ENCODE results near the gene CLIC4.
"Not testable (repeated sequence)": the region's sequence is repeated elsewhere in the genome, so short reads cannot be mapped to it uniquely, and the experiment has no call there.

CLIC4 gene

GRCh38 chr1:24875257-24875656 lies 130.0 kb downstream of the CLIC4 start:
- no peak for DNase-seq (ENCODE audit: low spot score)

- DNase-seq (ENCODE audit: low spot score): no peak
These were observed 130.8 kb downstream of the CLIC4 start for GRCh38 chr1:24875991-24876506.

DNA sequence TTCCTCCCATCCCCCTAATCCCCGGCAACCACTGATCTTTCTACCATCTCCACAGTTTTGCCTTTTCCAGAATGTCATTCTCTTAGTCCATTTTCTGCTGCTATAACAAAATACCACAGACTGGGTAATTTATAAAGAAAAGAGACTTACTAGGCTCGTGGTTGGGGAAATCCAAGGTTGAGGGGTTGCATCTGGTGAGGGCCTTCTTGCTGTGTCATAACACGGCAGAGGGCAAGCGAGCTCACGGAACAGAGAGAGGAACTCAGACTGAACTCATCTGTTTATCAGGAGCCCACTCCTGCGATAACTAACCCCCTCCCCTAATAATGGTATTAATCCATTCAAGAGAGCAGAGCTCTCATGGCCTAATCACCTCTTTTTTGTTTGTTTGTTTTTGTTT lies 132.8 kb downstream of the CLIC4 start:
- DNase-seq (ENCODE audit: low spot score): no peak

- no peak for DNase-seq (ENCODE audit: low spot score)
These were observed 133.8 kb downstream of the CLIC4 start for GRCh38 chr1:24878775-24879742.

GRCh38 chr1:24881034-24881433 lies 135.8 kb downstream of the CLIC4 start:
- no peak for DNase-seq (ENCODE audit: low spot score)

DNA sequence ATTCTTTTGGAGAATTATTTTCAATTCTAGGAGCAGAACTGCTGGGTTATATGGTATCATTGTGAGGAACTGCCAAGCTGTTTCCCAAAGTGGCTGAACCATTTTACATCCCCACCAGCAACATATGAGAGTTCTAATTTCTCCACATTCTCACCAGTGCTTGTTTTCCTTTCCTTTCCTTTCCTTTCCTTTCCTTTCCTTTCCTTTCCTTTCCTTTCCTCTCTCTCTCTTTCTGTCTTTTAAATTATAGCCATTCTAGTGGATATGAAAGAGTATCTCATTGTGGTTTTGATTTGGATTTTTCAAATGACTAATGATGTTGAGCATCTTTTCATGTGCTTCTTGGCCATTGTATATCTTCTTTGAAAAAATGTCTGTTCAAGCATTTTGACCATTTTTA lies 139.5 kb downstream of the CLIC4 start:
- DNase-seq (ENCODE audit: low spot score): no peak

GRCh38 chr1:24886241-24886640 lies 141.0 kb downstream of the CLIC4 start:
- no peak for DNase-seq (ENCODE audit: low spot score)

- no peak for DNase-seq (ENCODE audit: low spot score)
These were observed 143.1 kb downstream of the CLIC4 start for GRCh38 chr1:24888061-24888970.

GRCh38 chr1:24888971-24889676 lies 143.9 kb downstream of the CLIC4 start:
- DNase-seq (ENCODE audit: low spot score): no peak

DNA sequence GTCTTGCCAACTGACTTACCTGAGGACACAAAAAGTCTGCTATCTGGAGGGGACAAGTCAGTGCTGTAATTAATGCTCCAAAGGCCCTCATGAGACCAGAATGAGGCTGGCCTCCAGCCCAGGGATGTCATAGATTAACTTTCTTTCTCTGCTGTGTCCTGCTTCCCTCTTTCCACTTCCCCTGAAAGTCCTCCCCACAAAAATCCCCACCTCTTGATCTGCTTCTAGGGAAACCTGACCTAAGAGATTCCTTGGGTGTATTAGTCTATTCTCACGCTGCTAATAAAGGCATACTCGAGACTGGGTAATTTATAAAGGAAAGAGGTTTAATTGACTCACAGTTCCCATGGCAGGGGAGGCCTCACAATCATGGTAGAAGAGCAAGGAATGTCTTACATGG lies 145.6 kb downstream of the CLIC4 start:
- DNase-seq (ENCODE audit: low spot score): no peak

- DNase-seq (ENCODE audit: low spot score): not testable (repeated sequence)
These were observed 146.1 kb downstream of the CLIC4 start for GRCh38 chr1:24891367-24891766.

GRCh38 chr1:24892188-24893153 lies 147.2 kb downstream of the CLIC4 start:
- DNase-seq (ENCODE audit: low spot score): no peak

DNA sequence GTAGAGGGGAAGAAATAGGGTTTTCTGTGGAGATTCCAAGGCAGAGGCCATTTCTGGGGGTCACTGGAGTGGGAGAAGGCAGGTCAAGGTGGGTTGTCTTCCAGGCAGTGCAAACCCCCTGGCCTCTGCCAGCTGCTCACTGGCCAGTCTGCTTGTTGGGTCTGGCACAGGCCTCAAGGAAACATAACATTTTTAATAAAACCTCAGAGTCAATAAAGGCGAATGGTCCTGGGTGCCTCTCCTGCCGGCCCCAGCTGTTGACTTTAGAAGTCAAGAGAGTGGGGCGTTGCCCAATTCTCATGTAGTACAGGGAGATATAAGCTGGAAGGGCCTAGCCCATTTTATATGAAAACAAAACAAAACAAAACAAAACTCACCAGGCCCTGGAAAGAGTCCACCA lies 148.2 kb downstream of the CLIC4 start:
- no peak for DNase-seq (ENCODE audit: low spot score)

Small RNA genes lying within 50 kb of the gene (small RNA-seq; reads per million reads assigned to genes)
- 0 reads per million in 2 experiments for gene RNU6-1208P
